Endodermal cell (in vitro differentiated cells): ENCODE measurements around the gene HMGXB4. TPM values are rescaled to one million over a fixed set of nuclear protein-coding genes. Genes with fewer than 3 reads are reported as not detected.

Experiments
- DNase-seq: peaks from one replicate; pipeline ENCODE4 v3.0.0-alpha.2; 2017
- H3K27ac ChIP-seq: 2 replicates; pipeline ENCODE4 v1.5.1; 2013; ENCODE audit warnings: mild to moderate bottlenecking, low read depth, low read length, moderate library complexity
- H3K27me3 ChIP-seq: 2 replicates; pipeline ENCODE4 v1.6.1; 2013; ENCODE audit warnings: mild to moderate bottlenecking, low read length, moderate library complexity; ENCODE audit not compliant: insufficient read depth, control insufficient read depth, poor library complexity, severe bottlenecking
- H3K36me3 ChIP-seq: 2 replicates; pipeline ENCODE4 v1.7.0; 2013; ENCODE audit warnings: mild to moderate bottlenecking, low read length, moderate library complexity; ENCODE audit not compliant: control insufficient read depth, insufficient read depth
- H3K4me1 ChIP-seq: one replicate; pipeline ENCODE4 v1.7.0; 2013; ENCODE audit warnings: low read length; ENCODE audit not compliant: control insufficient read depth, insufficient read depth
- H3K4me3 ChIP-seq: 2 replicates; pipeline ENCODE4 v1.5.1; 2013; ENCODE audit warnings: mild to moderate bottlenecking, low read length, moderate library complexity
- H3K9ac ChIP-seq: 2 replicates; pipeline ENCODE4 v1.6.1; 2013; ENCODE audit warnings: mild to moderate bottlenecking, low read length, moderate library complexity; ENCODE audit not compliant: poor library complexity, severe bottlenecking; ENCODE audit errors: extremely low read depth
- H3K9me3 ChIP-seq: 2 replicates; pipeline ENCODE4 v1.6.1; 2013; ENCODE audit warnings: mild to moderate bottlenecking, low read length, moderate library complexity; ENCODE audit not compliant: control insufficient read depth
- H3K27ac Mint-ChIP-seq: 2 replicates; pipeline ENCODE4 v1.8.0; 2020; ENCODE audit warnings: mixed read lengths
- H3K27me3 Mint-ChIP-seq: 2 replicates; pipeline ENCODE4 v1.8.0; 2021; ENCODE audit warnings: mild to moderate bottlenecking, mixed read lengths; ENCODE audit not compliant: insufficient read depth
- H3K36me3 Mint-ChIP-seq: 2 replicates; pipeline ENCODE4 v1.8.0; 2020; ENCODE audit warnings: low read depth, mixed read lengths
- H3K4me1 Mint-ChIP-seq: 2 replicates; pipeline ENCODE4 v1.8.0; 2020; ENCODE audit warnings: mixed read lengths
- H3K4me3 Mint-ChIP-seq: 2 replicates; pipeline ENCODE4 v1.8.0; 2020; ENCODE audit warnings: mild to moderate bottlenecking, moderate library complexity, mixed read lengths
- H3K9me3 Mint-ChIP-seq: 2 replicates; pipeline ENCODE4 v1.8.0; 2020; ENCODE audit warnings: mild to moderate bottlenecking, mixed read lengths
- CTCF ChIP-seq: fragments of 200-600 bp; sonication (generic); conservative IDR thresholded peaks from 2 replicates; pipeline ENCODE4 v1.5.0; 2021; ENCODE audit warnings: antibody characterized with exemption, mild to moderate bottlenecking
- WGBS, 2 experiments: methylation state at CpG; one replicate each; pipeline versions ENCODE4 v1.1.5 to v1.1.7; 2013; ENCODE audit warnings: missing lambda C conversion rate in 2 of 2, mixed read lengths in 1 of 2; ENCODE audit not compliant: insufficient coverage in 1 of 2, insufficient read length in 1 of 2; 5-methylcytosine and 5-hydroxymethylcytosine counted together
- total RNA-seq, 2 donors: library from RNA; stranded (reverse); fragmentation: NEBNext Ultra II Directional in 1 of 2; extraction: Animal tissue kit (Norgen Biotek cat#: 25700) in 1 of 2; gene quantifications; 2 replicates in 1 of 2; 3 replicates in 1 of 2; pipeline ENCODE4 v1.2.1, GENCODE V29; 2021

HMGXB4 gene
- total RNA-seq, 2 donors from 2014 or later: 36.2 to 58.9 TPM

GRCh38 chr22:35250156-35250555 is 7.1 kb upstream of the HMGXB4 start:
- Histone ChIP-seq H3K36me3 (no peaks in the 10 kb centered on the region), H3K27ac (no peak overlapping the region), H3K9me3 (no peaks in the 10 kb centered on the region), H3K4me3 (no peak overlapping the region), H3K27me3 (no peaks in the 10 kb centered on the region), H3K4me1 (no peaks in the 10 kb centered on the region), H3K9ac (no peak overlapping the region)
- Mint-ChIP-seq H3K27ac (no peak overlapping the region), H3K27me3 (no peaks in the 10 kb centered on the region), H3K4me3 (no peak overlapping the region), H3K36me3 (no peaks in the 10 kb centered on the region), H3K4me1 (no peaks in the 10 kb centered on the region), H3K9me3 (no peaks in the 10 kb centered on the region)
- WGBS, 2 experiments: 88 to 95% methylated on average over 4 of the region's 4 CpGs
- no peak for DNase-seq
- no peak for TF ChIP-seq CTCF

DNA sequence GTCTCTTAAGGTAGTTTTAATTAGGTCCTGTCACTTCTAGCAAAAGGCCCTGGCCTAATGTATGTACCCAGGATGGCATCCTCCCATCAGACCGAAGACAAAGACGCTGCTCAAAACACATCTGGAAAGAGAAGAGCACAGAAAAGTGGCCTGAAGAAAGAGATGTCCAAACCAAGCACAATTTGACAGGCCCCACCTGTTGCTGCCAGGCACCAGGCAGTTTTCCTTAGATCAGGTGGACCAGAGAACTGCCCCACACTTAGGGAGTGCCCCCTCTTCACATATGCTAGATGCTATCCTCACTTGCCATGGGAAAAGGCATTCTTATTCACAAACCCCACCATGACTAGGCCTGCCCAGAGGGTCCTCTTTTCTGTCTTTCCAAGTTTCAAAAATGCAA is 3.3 kb upstream of the HMGXB4 start:
- no peak for TF ChIP-seq CTCF
- H3K4me3 Mint-ChIP-seq: no peak overlapping the region
- no peaks in the 10 kb centered on the region for H3K4me1 ChIP-seq
- H3K27ac ChIP-seq: no peak overlapping the region
- no peak for DNase-seq
- H3K27ac Mint-ChIP-seq: no peak overlapping the region
- H3K4me3 ChIP-seq: no peak overlapping the region
- no peaks in the 10 kb centered on the region for H3K9me3 ChIP-seq
- H3K27me3 ChIP-seq: no peaks in the 10 kb centered on the region
- 86 to 89% methylated on average over 2 of the region's 2 CpGs for WGBS, 2 experiments
- H3K9ac ChIP-seq: no peak overlapping the region
- H3K4me1 Mint-ChIP-seq: peaks cover 8% of the 10 kb centered on the region
- peaks cover 2% of the 10 kb centered on the region for H3K36me3 ChIP-seq
- no peaks in the 10 kb centered on the region for H3K9me3 Mint-ChIP-seq
- H3K27me3 Mint-ChIP-seq: no peaks in the 10 kb centered on the region
- peaks cover 1% of the 10 kb centered on the region for H3K36me3 Mint-ChIP-seq

DNA sequence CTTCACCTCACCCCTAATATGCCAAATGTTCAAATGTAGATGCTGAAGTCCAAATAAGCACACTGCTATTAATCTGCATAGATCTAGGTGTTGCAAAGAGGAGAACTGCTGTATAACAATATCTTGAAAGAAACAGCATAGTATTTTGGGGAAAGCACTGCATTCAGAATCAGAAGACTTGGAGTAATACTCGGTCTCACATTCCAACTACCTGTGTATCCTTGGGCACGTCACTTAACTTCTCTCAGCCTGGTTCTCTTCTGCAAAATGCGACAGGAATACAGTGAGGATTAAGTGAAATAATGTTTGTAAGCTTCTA is 332 bp upstream of the HMGXB4 start:
- Histone ChIP-seq H3K27me3 (no peaks in the 10 kb centered on the region), H3K9me3 (no peaks in the 10 kb centered on the region), H3K9ac (peak overlapping the region; percentile 95), H3K4me3 (peak overlapping the region; percentile 96), H3K36me3 (peaks cover 12% of the 10 kb centered on the region), H3K27ac (no peak overlapping the region), H3K4me1 (no peaks in the 10 kb centered on the region)
- Mint-ChIP-seq H3K27ac (peak overlapping the region; percentile 94), H3K9me3 (no peaks in the 10 kb centered on the region), H3K4me1 (peaks cover 11% of the 10 kb centered on the region), H3K4me3 (peak overlapping the region; percentile 80), H3K36me3 (peaks cover 2% of the 10 kb centered on the region), H3K27me3 (no peaks in the 10 kb centered on the region)
- DNase-seq: no peak
- WGBS, 2 experiments: 23 to 25% methylated on average over 1 to 3 of the region's 3 CpGs
- no peak for TF ChIP-seq CTCF
